ENCODE measurements around the gene HIVEP1. TPM values are rescaled to one million over a fixed set of nuclear protein-coding genes. Genes with fewer than 3 reads are reported as not detected.

HIVEP1 gene
- total RNA-seq, 1 donor from 2014 or later: 37.4 TPM

- DNase-seq (ENCODE audit: extremely low spot score, unreplicated experiment): no peak
- Mint-ChIP-seq H3K27ac (no peak overlapping the region), H3K9me3 (peaks cover 25% of the 10 kb centered on the region), H3K27me3 (no peaks in the 10 kb centered on the region), H3K4me3 (no peak overlapping the region), H3K4me1 (ENCODE audit: unreplicated experiment) (peaks cover 8% of the 10 kb centered on the region), H3K36me3 (peaks cover 54% of the 10 kb centered on the region)
- TF ChIP-seq, protein P1, sequence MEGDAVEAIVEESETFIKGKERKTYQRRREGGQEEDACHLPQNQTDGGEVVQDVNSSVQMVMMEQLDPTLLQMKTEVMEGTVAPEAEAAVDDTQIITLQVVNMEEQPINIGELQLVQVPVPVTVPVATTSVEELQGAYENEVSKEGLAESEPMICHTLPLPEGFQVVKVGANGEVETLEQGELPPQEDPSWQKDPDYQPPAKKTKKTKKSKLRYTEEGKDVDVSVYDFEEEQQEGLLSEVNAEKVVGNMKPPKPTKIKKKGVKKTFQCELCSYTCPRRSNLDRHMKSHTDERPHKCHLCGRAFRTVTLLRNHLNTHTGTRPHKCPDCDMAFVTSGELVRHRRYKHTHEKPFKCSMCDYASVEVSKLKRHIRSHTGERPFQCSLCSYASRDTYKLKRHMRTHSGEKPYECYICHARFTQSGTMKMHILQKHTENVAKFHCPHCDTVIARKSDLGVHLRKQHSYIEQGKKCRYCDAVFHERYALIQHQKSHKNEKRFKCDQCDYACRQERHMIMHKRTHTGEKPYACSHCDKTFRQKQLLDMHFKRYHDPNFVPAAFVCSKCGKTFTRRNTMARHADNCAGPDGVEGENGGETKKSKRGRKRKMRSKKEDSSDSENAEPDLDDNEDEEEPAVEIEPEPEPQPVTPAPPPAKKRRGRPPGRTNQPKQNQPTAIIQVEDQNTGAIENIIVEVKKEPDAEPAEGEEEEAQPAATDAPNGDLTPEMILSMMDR (conservative IDR thresholded peaks at IDR 0.05): no peak
These were observed 102.0 kb downstream of the HIVEP1 start for GRCh38 chr6:12114055-12114503.

DNA sequence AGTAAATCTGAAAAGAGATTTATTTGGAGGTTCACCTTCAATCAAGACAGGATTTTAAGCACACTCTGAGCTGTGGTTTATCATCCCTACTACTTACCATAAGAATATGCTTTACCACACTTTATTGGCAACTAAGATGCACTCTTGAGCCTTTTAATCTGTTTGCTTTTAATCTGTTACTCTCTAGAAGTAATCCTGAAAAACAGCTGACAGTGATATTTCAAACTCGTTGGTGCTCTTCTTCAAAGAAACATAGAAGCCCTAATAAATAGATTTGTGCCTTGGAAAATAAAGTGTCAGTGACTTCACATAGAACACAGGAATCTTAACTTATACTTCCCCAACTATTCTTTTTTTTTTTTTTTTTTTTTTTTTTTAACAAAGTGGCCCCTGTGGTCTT is 102.9 kb downstream of the HIVEP1 start:
- H3K27ac Mint-ChIP-seq: no peak overlapping the region
- peaks cover 51% of the 10 kb centered on the region for H3K36me3 Mint-ChIP-seq
- H3K4me1 Mint-ChIP-seq (ENCODE audit: unreplicated experiment): peaks cover 8% of the 10 kb centered on the region
- no peak overlapping the region for H3K4me3 Mint-ChIP-seq
- TF ChIP-seq, protein P1 (conservative IDR thresholded peaks at IDR 0.05): no peak
- no peak for DNase-seq (ENCODE audit: extremely low spot score, unreplicated experiment)
- H3K27me3 Mint-ChIP-seq: no peaks in the 10 kb centered on the region
- peaks cover 22% of the 10 kb centered on the region for H3K9me3 Mint-ChIP-seq

GRCh38 chr6:12115492-12115891 is 103.4 kb downstream of the HIVEP1 start:
- DNase-seq (ENCODE audit: extremely low spot score, unreplicated experiment): no peak
- Mint-ChIP-seq H3K36me3 (peaks cover 53% of the 10 kb centered on the region), H3K4me3 (no peak overlapping the region), H3K4me1 (ENCODE audit: unreplicated experiment) (peaks cover 8% of the 10 kb centered on the region), H3K27ac (no peak overlapping the region), H3K27me3 (no peaks in the 10 kb centered on the region), H3K9me3 (peaks cover 27% of the 10 kb centered on the region)
- TF ChIP-seq, protein P1 (conservative IDR thresholded peaks at IDR 0.05): no peak

GRCh38 chr6:12116264-12116800 is 104.2 kb downstream of the HIVEP1 start:
- Mint-ChIP-seq H3K4me3 (no peak overlapping the region), H3K27ac (no peak overlapping the region), H3K36me3 (peaks cover 56% of the 10 kb centered on the region), H3K4me1 (ENCODE audit: unreplicated experiment) (peaks cover 8% of the 10 kb centered on the region), H3K27me3 (no peaks in the 10 kb centered on the region), H3K9me3 (peaks cover 27% of the 10 kb centered on the region)
- TF ChIP-seq, protein P1 (conservative IDR thresholded peaks at IDR 0.05): no peak
- no peak for DNase-seq (ENCODE audit: extremely low spot score, unreplicated experiment)

DNA sequence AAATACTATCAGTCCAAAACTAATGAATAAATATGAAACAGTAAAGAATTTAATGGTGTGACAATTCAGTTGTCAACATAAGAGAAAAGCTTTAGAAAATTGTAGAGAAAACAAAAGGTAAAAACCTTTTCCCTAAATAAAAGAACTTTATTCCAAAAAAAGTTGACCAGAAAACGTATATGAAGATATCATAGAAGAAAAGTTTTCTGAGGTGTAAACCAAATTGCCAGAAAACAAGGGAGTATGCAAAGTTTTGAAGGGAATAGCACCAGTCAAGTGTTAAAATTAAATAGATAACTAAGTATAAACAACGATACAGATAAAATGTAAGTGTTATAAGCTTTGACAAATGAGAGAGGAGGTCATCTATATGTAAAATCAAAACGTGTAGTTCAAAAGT is 104.9 kb downstream of the HIVEP1 start:
- H3K4me1 Mint-ChIP-seq (ENCODE audit: unreplicated experiment): peaks cover 8% of the 10 kb centered on the region
- peaks cover 61% of the 10 kb centered on the region for H3K36me3 Mint-ChIP-seq
- DNase-seq (ENCODE audit: extremely low spot score, unreplicated experiment): no peak
- no peaks in the 10 kb centered on the region for H3K27me3 Mint-ChIP-seq
- H3K4me3 Mint-ChIP-seq: no peak overlapping the region
- TF ChIP-seq, protein P1 (conservative IDR thresholded peaks at IDR 0.05): no peak
- H3K27ac Mint-ChIP-seq: no peak overlapping the region
- peaks cover 27% of the 10 kb centered on the region for H3K9me3 Mint-ChIP-seq
